Measurements from ENCODE around the gene LMF2. TPM values are rescaled to one million over a fixed set of nuclear protein-coding genes. Genes with fewer than 3 reads are reported as not detected.

Gene LMF2
- total and polyA plus RNA-seq, 2 of the 4 experiments (the other 2 are of a cell fraction): 16.8 to 82.6 TPM

DNA sequence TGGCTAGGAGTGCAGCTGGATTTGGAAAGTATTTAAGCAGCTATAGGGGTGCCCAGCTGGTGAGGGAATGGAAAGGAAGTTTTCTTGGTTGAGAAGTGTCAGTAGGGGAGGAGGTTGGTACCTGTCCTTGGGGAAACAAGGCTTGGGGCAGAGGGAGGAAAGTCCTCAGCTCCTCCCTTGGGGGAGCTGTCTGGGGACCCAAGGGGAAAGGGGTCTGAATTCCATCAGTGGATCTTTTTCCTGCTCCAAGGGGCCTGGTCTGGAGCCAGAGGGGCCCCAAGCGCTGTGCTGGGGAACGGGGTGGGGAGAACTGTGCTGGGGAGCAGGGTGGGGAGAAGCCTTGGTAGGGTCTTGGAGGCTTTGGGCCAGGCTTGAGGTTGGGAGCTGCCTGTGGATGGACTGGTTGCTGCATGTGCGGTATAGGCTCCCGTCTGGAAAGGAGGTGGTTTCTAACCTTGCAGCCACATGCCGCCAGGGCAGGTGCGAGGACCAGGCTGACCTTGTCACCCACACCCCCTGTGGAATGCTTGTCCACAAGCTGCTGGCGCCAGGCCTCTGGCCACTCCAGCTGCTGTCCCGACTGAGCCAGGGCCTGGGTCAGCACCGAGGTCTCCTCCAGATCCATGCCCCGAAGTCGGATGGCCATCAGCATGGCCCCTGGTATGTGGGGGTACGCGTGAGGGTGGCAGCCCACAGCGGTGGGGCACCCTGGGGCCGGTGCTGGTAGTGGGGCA lies 21.3 kb upstream of the LMF2 start:
- Histone ChIP-seq H2AK5ac (ENCODE audit: low read depth, low read length) (peak overlapping the region; percentile 27; the same call in 1 of the 2 replicates), H4K91ac (ENCODE audit: insufficient read depth, low read depth, low read length) (no peak overlapping the region), H3K79me1 (ENCODE audit: low read depth in 1 of 2, low read length in 2 of 2) (peaks cover 11 to 31% of the 10 kb centered on the region in 2 experiments; a peak in 3 of 4 replicates), H4K20me1 (ENCODE audit: insufficient read depth, low read length) (peaks cover 9% of the 10 kb centered on the region), H3K4me1 (ENCODE audit: control insufficient read depth, insufficient read depth, low read length) (peaks cover 24% of the 10 kb centered on the region), H2BK120ac (ENCODE audit: low read depth, low read length) (no peak overlapping the region), H2AK9ac (replicated peaks; ENCODE audit: low read depth, low read length, poor library complexity) (peak overlapping the region; percentile 96), H4K5ac (ENCODE audit: low read depth, low read length) (no peak overlapping the region), H3K27me3 (ENCODE audit: control insufficient read depth, insufficient read depth, low read length) (peaks cover 5% of the 10 kb centered on the region; the same call in 1 of the 2 replicates), H2BK20ac (ENCODE audit: low read depth, low read length) (no peak overlapping the region), H3K9me3 (ENCODE audit: control insufficient read depth, insufficient read depth, low read length) (no peaks in the 10 kb centered on the region), H3K56ac (ENCODE audit: extremely low read depth, insufficient read depth, low read length) (no peak overlapping the region), H3K36me3 (ENCODE audit: control insufficient read depth, insufficient read depth, low read length) (peaks cover 3% of the 10 kb centered on the region), H3K9ac (ENCODE audit: low read depth, low read length) (no peak overlapping the region), H2AFZ (replicated peaks; ENCODE audit: low read length, poor library complexity) (peak overlapping the region; percentile 89), H4K8ac (ENCODE audit: low read depth in 2 of 2, low read length in 2 of 2) (no peak overlapping the region; a peak in 1 of 4 replicates), H3K23ac (ENCODE audit: low read depth, low read length) (no peak overlapping the region), H3K14ac (replicated peaks; ENCODE audit: low read depth, low read length) (no peak overlapping the region), H3K18ac (ENCODE audit: low read depth, low read length) (no peak overlapping the region), H3K27ac (ENCODE audit: insufficient read depth, low read length) (no peak overlapping the region), H3K4me2 (ENCODE audit: low read depth, low read length) (no peak overlapping the region), H2BK5ac (ENCODE audit: low read depth, low read length, poor library complexity, severe bottlenecking) (no peak overlapping the region), H2BK15ac (ENCODE audit: low read depth, low read length) (no peak overlapping the region), H3K4ac (ENCODE audit: low read depth, low read length) (no peak overlapping the region), H3K4me3 (ENCODE audit: insufficient read depth, low read depth, low read length) (no peak overlapping the region), H3K9me1 (ENCODE audit: insufficient read depth, low read length) (peaks cover 15% of the 10 kb centered on the region)
- CTCF ChIA-PET: no interaction called here
- no TSS peak for BruUV-seq (replicated peaks)
- intact Hi-C loops (cut with micrococcal nuclease) (loop anchor here (5.0 kb wide), 1 partner anchor 53 kb away; the partner anchor contains the start of gene CHKB), dilution Hi-C loops (cut with HindIII; ENCODE audit: low sequenced_read_pairs, unreplicated experiment) (no loop called here), in situ Hi-C loops (cut with MboI; ENCODE audit: low sequenced_read_pairs) (loop anchor here (5.0 kb wide), 1 partner anchor 48 kb away; the partner anchor contains the start of gene CPT1B)
- no peak for TF ChIP-seq RCOR1 (IDR thresholded peaks at IDR 0.05; ENCODE audit: insufficient replicate concordance, low read length)
- TF ChIP-seq POLR2A (IDR thresholded peaks at IDR 0.05; ENCODE audit: low read depth, low read length): no peak
- no peak for TF ChIP-seq CEBPB (IDR thresholded peaks at IDR 0.05; ENCODE audit: low read depth, low read length)
- POLR2A ChIA-PET (ENCODE audit: unreplicated experiment): no interaction called here
- 77% methylated on average over 3 of the region's 15 CpGs; no CpG with 5 or more reads in 1 of the 2 experiments for WGBS, 2 experiments (ENCODE audit: extremely low coverage in 2 of 2, insufficient read length in 1 of 2)
- DNase-seq (no peak), ATAC-seq (ENCODE audit: low read depth) (no peak)

All from IMR-90 (cell line).